Caco-2 (cell line): ENCODE measurements around the gene SH3RF2. TPM values are rescaled to one million over a fixed set of nuclear protein-coding genes. Genes with fewer than 3 reads are reported as not detected.

Source experiments
- BruUV-seq: library from RNA; stranded (reverse); fragments of 400-500 nt; replicated peaks from 2 replicates; lab custom pipeline; 2021; lab: Mats Ljungman, UMichigan
- CTCF ChIA-PET: fragments of 300-600 bp; sonication (Branson Sonifier 250); formaldehyde crosslinking; loops from one replicate; lab custom pipeline; 2022; ENCODE audit warnings: antibody characterized with exemption; lab: Charles Lee
- POLR2A ChIA-PET: fragments of 300-600 bp; sonication (Branson Sonifier 250); formaldehyde crosslinking; loops from one replicate; lab custom pipeline; 2022; ENCODE audit warnings: antibody characterized with exemption; lab: Charles Lee
- DNase-seq, 2 experiments: peaks; one replicate each; pipeline versions ENCODE4 v3.0.0 to v3.0.0-alpha.2; 2020 to 2022
- H3K27me3 ChIP-seq: replicated peaks from 2 replicates; pipeline ENCODE4 v1.6.0; 2011; ENCODE audit warnings: low read length; ENCODE audit not compliant: control insufficient read depth, insufficient read depth
- H3K36me3 ChIP-seq: 2 replicates; pipeline ENCODE4 v1.5.1; 2011; ENCODE audit warnings: low read length; ENCODE audit not compliant: control insufficient read depth, insufficient read depth
- H3K4me1 ChIP-seq: fragments of 250-450 bp; sonication (Bioruptor Pico); 2 replicates; pipeline ENCODE4 v1.5.1; 2020; ENCODE audit warnings: mild to moderate bottlenecking
- H3K4me3 ChIP-seq: 2 replicates; pipeline ENCODE4 v1.5.1; 2011; ENCODE audit warnings: low read depth, mild to moderate bottlenecking, control low read depth, low read length
- H3K9me3 ChIP-seq: fragments of 250-450 bp; sonication (Bioruptor Pico); 2 replicates; pipeline ENCODE4 v1.5.1; 2020; ENCODE audit warnings: mild to moderate bottlenecking, moderate library complexity
- H3K27ac Mint-ChIP-seq: one replicate; pipeline ENCODE4 v1.8.0; 2022; ENCODE audit warnings: mixed read lengths; ENCODE audit not compliant: unreplicated experiment
- H3K27me3 Mint-ChIP-seq: one replicate; pipeline ENCODE4 v1.8.0; 2022; ENCODE audit warnings: mixed read lengths; ENCODE audit not compliant: insufficient read depth, unreplicated experiment
- H3K36me3 Mint-ChIP-seq: one replicate; pipeline ENCODE4 v1.8.0; 2022; ENCODE audit warnings: mild to moderate bottlenecking, mixed read lengths; ENCODE audit not compliant: insufficient read depth, unreplicated experiment
- H3K4me1 Mint-ChIP-seq: one replicate; pipeline ENCODE4 v1.8.0; 2022; ENCODE audit warnings: low read depth, mixed read lengths; ENCODE audit not compliant: unreplicated experiment
- H3K4me3 Mint-ChIP-seq: one replicate; pipeline ENCODE4 v1.8.0; 2022; ENCODE audit warnings: mild to moderate bottlenecking, moderate library complexity, mixed read lengths; ENCODE audit not compliant: unreplicated experiment
- H3K9me3 Mint-ChIP-seq: one replicate; pipeline ENCODE4 v1.8.0; 2022; ENCODE audit warnings: mixed read lengths; ENCODE audit not compliant: unreplicated experiment
- intact Hi-C: fragments of 100-400 bp; cut with micrococcal nuclease; formaldehyde crosslinking; loops from one replicate; pipeline ENCODE4 v1.10.0; 2022; ENCODE audit not compliant: unreplicated experiment
- total RNA-seq: library from RNA; stranded (reverse); gene quantifications from 2 replicates; pipeline ENCODE4 v1.2.3, GENCODE V29; 2022
- TF ChIP-seq, protein P1 (sequence below), 2 experiments: fragments of 200-600 bp in 1 of 2; IDR thresholded peaks; 1 replicate in 1 of 2; 2 replicates in 1 of 2; pipeline versions ENCODE4 v1.5.1 to v1.8.0; 2011 to 2022; ENCODE audit warnings: antibody characterized with exemption in 1 of 2, control low read depth in 1 of 2, inconsistent platforms in 1 of 2, low read depth in 1 of 2, low read length in 1 of 2, mild to moderate bottlenecking in 1 of 2, moderate library complexity in 1 of 2; ENCODE audit not compliant: insufficient read depth in 1 of 2, severe bottlenecking in 1 of 2, unreplicated experiment in 1 of 2

Gene SH3RF2
- total RNA-seq, 1 experiment from 2014 or later = 49.4 TPM

DNA sequence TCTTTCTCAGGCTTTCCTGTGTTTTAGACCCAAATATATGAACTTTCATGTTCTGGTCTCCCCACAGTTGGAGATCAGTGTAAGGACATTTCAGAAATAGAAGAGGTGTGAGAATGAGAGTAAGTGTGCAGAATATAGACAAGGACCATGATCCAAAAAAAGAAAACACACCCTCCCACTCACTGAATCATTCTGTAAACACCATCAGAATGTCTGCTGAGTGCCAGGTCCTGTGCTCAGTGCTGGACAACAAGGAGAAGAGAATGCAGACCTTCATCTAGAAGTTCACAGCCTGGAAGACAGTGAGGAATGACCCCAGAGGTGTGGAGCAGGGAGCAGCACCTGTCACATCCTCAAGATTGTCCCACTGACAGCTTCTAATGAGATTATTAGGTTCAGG is 19.1 kb upstream of the SH3RF2 start:
- Histone ChIP-seq H3K9me3 (no peaks in the 10 kb centered on the region), H3K36me3 (no peaks in the 10 kb centered on the region), H3K27me3 (no peaks in the 10 kb centered on the region), H3K4me1 (no peaks in the 10 kb centered on the region), H3K4me3 (no peak overlapping the region)
- intact Hi-C loops = no loop called here
- Mint-ChIP-seq H3K27me3 (no peaks in the 10 kb centered on the region), H3K36me3 (no peaks in the 10 kb centered on the region), H3K4me1 (peaks cover 10% of the 10 kb centered on the region), H3K27ac (no peak overlapping the region), H3K4me3 (no peak overlapping the region), H3K9me3 (no peaks in the 10 kb centered on the region)
- POLR2A ChIA-PET = no interaction called here
- no TSS peak for BruUV-seq
- TF ChIP-seq, protein P1, sequence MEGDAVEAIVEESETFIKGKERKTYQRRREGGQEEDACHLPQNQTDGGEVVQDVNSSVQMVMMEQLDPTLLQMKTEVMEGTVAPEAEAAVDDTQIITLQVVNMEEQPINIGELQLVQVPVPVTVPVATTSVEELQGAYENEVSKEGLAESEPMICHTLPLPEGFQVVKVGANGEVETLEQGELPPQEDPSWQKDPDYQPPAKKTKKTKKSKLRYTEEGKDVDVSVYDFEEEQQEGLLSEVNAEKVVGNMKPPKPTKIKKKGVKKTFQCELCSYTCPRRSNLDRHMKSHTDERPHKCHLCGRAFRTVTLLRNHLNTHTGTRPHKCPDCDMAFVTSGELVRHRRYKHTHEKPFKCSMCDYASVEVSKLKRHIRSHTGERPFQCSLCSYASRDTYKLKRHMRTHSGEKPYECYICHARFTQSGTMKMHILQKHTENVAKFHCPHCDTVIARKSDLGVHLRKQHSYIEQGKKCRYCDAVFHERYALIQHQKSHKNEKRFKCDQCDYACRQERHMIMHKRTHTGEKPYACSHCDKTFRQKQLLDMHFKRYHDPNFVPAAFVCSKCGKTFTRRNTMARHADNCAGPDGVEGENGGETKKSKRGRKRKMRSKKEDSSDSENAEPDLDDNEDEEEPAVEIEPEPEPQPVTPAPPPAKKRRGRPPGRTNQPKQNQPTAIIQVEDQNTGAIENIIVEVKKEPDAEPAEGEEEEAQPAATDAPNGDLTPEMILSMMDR (IDR thresholded peaks at IDR 0.05; ENCODE audit: insufficient read depth in 1 of 2, low read depth in 1 of 2, low read length in 1 of 2, severe bottlenecking in 1 of 2, unreplicated experiment in 1 of 2) = no peak
- no peak for DNase-seq
- CTCF ChIA-PET = no interaction called here

DNA sequence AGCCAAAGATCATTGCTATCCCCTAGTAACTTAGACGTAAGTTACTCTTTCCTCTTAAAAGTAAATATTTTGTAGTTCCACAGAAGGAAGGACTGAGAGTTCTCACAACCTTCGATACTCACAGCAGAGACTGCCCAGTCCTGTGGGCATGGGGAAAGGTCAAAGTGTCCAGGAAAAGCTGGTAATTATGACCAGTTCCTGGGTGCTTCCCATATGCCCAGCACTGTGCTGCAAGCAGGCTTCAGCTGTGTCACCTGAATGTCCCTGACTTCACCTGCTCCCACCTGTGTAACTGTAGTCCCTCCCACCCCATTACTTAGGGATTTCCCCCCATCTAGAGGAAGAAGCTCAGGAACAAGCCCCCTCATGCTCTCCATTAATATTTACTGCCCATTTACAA is 18.0 kb upstream of the SH3RF2 start:
- Histone ChIP-seq H3K9me3 (no peaks in the 10 kb centered on the region), H3K27me3 (no peaks in the 10 kb centered on the region), H3K4me3 (no peak overlapping the region), H3K36me3 (no peaks in the 10 kb centered on the region), H3K4me1 (peaks cover 1% of the 10 kb centered on the region)
- intact Hi-C loops = no loop called here
- ChIA-PET POLR2A (no interaction called here), CTCF (interaction anchor here (0.9 kb wide), 1 partner anchor 11 kb away, joined by 3 read pairs; no protein-coding TSS in a partner anchor)
- no peak for DNase-seq
- Mint-ChIP-seq H3K4me1 (peaks cover 12% of the 10 kb centered on the region), H3K36me3 (no peaks in the 10 kb centered on the region), H3K4me3 (no peak overlapping the region), H3K27me3 (no peaks in the 10 kb centered on the region), H3K9me3 (no peaks in the 10 kb centered on the region), H3K27ac (no peak overlapping the region)
- BruUV-seq = no TSS peak
- TF ChIP-seq, protein P1 (IDR thresholded peaks at IDR 0.05; ENCODE audit: insufficient read depth in 1 of 2, low read depth in 1 of 2, low read length in 1 of 2, severe bottlenecking in 1 of 2, unreplicated experiment in 1 of 2) = no peak

DNA sequence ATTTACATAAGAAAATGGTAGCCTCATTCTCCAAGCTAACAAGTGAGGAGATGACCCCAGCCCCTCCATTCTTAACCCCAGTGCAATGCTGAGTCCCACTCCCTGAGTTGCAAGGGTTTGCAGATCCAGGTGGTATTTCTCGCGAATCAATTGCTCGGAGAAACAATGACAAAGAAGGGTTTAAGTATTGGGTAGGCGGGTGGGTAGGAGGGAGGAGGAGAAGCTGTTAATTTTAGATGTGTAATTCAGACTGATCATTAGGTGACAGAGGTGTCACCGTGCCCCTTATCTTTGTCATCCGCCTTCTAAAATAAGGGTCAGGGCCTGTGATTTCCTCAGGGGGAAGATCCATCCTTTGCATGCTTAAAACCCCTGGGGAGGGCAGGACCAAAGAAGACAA is 17.0 kb upstream of the SH3RF2 start:
- Histone ChIP-seq H3K27me3 (no peaks in the 10 kb centered on the region), H3K9me3 (no peaks in the 10 kb centered on the region), H3K36me3 (no peaks in the 10 kb centered on the region), H3K4me1 (peaks cover 11% of the 10 kb centered on the region), H3K4me3 (no peak overlapping the region)
- POLR2A ChIA-PET = no interaction called here
- CTCF ChIA-PET = no interaction called here
- no TSS peak for BruUV-seq
- Mint-ChIP-seq H3K27me3 (no peaks in the 10 kb centered on the region), H3K36me3 (no peaks in the 10 kb centered on the region), H3K4me3 (no peak overlapping the region), H3K4me1 (peaks cover 23% of the 10 kb centered on the region), H3K27ac (no peak overlapping the region), H3K9me3 (no peaks in the 10 kb centered on the region)
- no peak for DNase-seq
- TF ChIP-seq, protein P1 (IDR thresholded peaks at IDR 0.05; ENCODE audit: insufficient read depth in 1 of 2, low read depth in 1 of 2, low read length in 1 of 2, severe bottlenecking in 1 of 2, unreplicated experiment in 1 of 2) = no peak
- intact Hi-C loops = no loop called here
